ENCODE results near the gene HEATR5A.

GRCh38 chr14:31419179-31419966, 977 bp downstream of the HEATR5A start:
- TF ChIP-seq CTCF (IDR thresholded peaks at IDR 0.05) (no peak), POLR2A (IDR thresholded peaks at IDR 0.05) (no peak)

Data from esophagus squamous epithelium (tissue), 4 donors.